Chondrocyte (in vitro differentiated cells): ENCODE measurements around the gene GSTT2. TPM values are rescaled to one million over a fixed set of nuclear protein-coding genes. Genes with fewer than 3 reads are reported as not detected.

Experiments
- DNase-seq: peaks from one replicate; pipeline ENCODE4 v3.0.0; 2021; ENCODE audit warnings: mixed read lengths, low spot score
- H3K27ac Mint-ChIP-seq: one replicate; pipeline ENCODE4 v1.8.0; 2021; ENCODE audit warnings: mild to moderate bottlenecking, moderate library complexity, mixed read lengths; ENCODE audit not compliant: unreplicated experiment
- H3K27me3 Mint-ChIP-seq: 2 replicates; pipeline ENCODE4 v1.8.0; 2021; ENCODE audit warnings: low read depth, mixed read lengths
- H3K36me3 Mint-ChIP-seq: 2 replicates; pipeline ENCODE4 v1.8.0; 2021; ENCODE audit warnings: low read depth, mixed read lengths
- H3K4me1 Mint-ChIP-seq: 2 replicates; pipeline ENCODE4 v1.8.0; 2021; ENCODE audit warnings: low read depth, mild to moderate bottlenecking, mixed read lengths
- H3K4me3 Mint-ChIP-seq: one replicate; pipeline ENCODE4 v1.8.0; 2021; ENCODE audit warnings: mild to moderate bottlenecking, moderate library complexity, mixed read lengths; ENCODE audit not compliant: unreplicated experiment
- H3K9me3 Mint-ChIP-seq: 2 replicates; pipeline ENCODE4 v1.8.0; 2021; ENCODE audit warnings: low read depth, mixed read lengths
- total RNA-seq: library from RNA; stranded (reverse); gene quantifications from 3 replicates; pipeline ENCODE4 v1.2.1, GENCODE V29; 2021
- TF ChIP-seq, protein P1 (sequence below): fragments of 200-600 bp; sonication (generic); IDR thresholded peaks from 2 replicates; pipeline ENCODE4 v1.5.0; 2021; ENCODE audit warnings: antibody characterized with exemption, mild to moderate bottlenecking, moderate library complexity

GSTT2 gene
- total RNA-seq, 1 donor from 2014 or later = not detected

DNA sequence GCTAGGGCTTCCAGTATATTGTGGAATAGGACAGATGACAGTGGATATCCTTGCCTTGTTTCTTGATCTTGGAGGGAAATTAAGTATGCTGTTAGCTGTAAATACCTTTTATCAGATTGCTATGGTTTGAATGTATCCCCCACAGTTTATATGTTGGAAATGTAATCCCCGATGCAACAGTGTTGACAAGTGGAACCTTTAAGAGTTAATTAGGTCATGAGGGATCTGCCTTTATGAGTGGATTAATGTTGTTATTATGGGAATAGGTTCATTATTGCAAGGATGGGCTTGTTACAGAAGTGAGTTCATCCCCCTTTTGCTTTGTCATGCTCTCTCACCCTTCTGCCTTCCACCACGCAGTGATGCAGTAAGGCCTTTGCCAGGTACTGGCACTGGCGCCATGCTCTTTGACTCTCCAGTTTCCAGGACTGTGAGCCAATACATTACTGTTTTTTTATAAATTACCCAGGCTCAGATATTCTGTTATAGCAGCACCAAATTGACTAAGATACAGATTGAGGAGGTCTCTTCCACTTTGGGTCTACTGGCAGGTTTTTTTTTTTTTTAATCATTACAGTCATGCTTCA, 47.5 kb downstream of the GSTT2 start:
- DNase-seq = no peak
- Mint-ChIP-seq H3K9me3 (peaks cover 3% of the 10 kb centered on the region), H3K27me3 (no peaks in the 10 kb centered on the region), H3K4me1 (peaks cover 4% of the 10 kb centered on the region), H3K4me3 (no peak overlapping the region), H3K36me3 (peaks cover 5% of the 10 kb centered on the region), H3K27ac (no peak overlapping the region)
- TF ChIP-seq, protein P1, sequence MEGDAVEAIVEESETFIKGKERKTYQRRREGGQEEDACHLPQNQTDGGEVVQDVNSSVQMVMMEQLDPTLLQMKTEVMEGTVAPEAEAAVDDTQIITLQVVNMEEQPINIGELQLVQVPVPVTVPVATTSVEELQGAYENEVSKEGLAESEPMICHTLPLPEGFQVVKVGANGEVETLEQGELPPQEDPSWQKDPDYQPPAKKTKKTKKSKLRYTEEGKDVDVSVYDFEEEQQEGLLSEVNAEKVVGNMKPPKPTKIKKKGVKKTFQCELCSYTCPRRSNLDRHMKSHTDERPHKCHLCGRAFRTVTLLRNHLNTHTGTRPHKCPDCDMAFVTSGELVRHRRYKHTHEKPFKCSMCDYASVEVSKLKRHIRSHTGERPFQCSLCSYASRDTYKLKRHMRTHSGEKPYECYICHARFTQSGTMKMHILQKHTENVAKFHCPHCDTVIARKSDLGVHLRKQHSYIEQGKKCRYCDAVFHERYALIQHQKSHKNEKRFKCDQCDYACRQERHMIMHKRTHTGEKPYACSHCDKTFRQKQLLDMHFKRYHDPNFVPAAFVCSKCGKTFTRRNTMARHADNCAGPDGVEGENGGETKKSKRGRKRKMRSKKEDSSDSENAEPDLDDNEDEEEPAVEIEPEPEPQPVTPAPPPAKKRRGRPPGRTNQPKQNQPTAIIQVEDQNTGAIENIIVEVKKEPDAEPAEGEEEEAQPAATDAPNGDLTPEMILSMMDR = no peak

DNA sequence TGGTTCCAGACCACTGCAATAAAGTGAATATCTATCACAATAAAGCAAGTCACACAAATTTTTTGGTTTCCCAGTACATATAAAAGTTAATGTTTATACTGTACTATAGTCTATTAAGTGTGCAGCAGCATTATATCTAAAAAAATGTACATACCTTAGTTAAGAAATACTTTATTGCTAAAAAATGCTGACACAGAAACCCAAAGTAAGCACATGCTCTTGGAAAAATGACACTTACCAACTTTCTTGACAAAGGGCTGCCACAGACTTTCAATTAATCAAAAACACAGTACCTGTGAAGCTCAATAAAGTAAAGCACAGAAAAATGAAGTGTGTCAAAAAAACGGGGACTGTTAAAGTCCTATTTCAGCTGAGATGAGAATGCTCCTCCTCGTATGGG, 48.1 kb downstream of the GSTT2 start:
- no peak overlapping the region for H3K27ac Mint-ChIP-seq
- TF ChIP-seq, protein P1 = no peak
- peaks cover 3% of the 10 kb centered on the region for H3K9me3 Mint-ChIP-seq
- peaks cover 4% of the 10 kb centered on the region for H3K4me1 Mint-ChIP-seq
- H3K36me3 Mint-ChIP-seq = peaks cover 5% of the 10 kb centered on the region
- no peaks in the 10 kb centered on the region for H3K27me3 Mint-ChIP-seq
- DNase-seq = no peak
- no peak overlapping the region for H3K4me3 Mint-ChIP-seq

DNA sequence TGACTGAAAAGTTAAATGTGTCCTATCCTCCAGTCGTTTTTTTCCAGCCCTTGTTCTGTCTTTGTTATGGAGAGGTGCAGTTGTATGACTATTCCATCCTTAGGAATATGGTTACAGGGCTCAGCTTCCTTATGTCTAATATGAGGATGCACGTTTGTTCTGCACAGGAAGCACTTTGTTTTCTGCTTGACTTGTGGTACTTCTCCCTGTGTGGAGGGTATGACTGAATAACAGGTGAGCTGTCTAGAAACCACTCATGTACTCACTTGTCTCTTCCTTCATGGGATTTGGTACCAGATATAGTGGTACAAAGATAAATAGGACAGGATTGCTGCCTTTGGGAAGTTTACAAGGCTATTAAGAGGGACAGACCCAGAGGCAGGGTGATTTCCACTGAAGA, 48.6 kb downstream of the GSTT2 start:
- Mint-ChIP-seq H3K27me3 (no peaks in the 10 kb centered on the region), H3K4me3 (no peak overlapping the region), H3K36me3 (peaks cover 5% of the 10 kb centered on the region), H3K9me3 (peaks cover 3% of the 10 kb centered on the region), H3K27ac (no peak overlapping the region), H3K4me1 (peaks cover 4% of the 10 kb centered on the region)
- no peak for DNase-seq
- TF ChIP-seq, protein P1 = no peak

DNA sequence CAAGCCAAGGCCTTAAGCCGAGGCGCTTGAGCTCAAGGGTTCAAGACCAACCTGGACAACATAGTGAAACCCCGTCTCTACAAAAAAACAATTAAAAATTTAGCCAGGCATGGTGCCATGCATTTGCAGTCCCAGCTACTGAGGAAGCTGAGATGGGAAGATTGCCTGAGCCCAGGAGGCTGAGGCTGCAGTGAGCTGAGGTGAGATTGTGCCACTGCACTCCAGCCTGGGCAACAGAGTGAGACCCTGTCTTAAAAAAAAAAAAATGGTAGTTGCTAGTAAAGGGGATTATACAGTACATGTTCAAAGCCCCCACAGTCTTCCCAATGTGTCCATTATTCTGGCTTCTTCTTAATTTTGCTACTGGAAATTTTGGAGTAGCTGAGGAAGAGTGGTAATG, 49.4 kb downstream of the GSTT2 start:
- Mint-ChIP-seq H3K27me3 (no peaks in the 10 kb centered on the region), H3K4me1 (peaks cover 4% of the 10 kb centered on the region), H3K4me3 (no peak overlapping the region), H3K36me3 (peaks cover 3% of the 10 kb centered on the region), H3K27ac (no peak overlapping the region), H3K9me3 (peaks cover 1% of the 10 kb centered on the region)
- DNase-seq = no peak
- TF ChIP-seq, protein P1 = no peak

DNA sequence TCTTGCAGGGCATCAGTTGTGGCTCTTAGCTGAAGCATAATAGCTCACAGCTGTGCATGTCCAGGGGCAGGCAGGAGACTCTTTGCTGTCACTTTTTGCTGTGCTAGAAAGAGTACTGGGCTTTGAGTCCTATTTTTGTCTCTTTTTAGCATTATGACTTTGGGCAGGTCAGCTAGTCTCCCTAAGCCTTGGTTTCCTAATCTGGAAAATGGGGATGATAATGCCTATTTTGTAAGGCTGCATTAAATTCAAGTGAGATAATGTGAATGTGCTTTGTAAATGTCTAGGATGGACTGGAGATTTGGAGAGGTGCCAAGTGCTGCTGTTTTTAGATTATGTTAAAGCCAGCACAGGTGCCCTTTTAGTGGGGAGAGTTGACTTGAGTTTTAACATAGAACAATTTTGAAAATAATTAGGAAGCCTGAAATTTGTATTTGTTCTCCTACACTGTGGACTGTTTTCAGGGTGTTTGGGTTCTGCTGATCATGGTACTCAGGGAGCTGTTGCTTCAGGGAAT, 50.3 kb downstream of the GSTT2 start:
- H3K27ac Mint-ChIP-seq = no peak overlapping the region
- H3K9me3 Mint-ChIP-seq = no peaks in the 10 kb centered on the region
- H3K4me3 Mint-ChIP-seq = no peak overlapping the region
- no peak for DNase-seq
- no peaks in the 10 kb centered on the region for H3K27me3 Mint-ChIP-seq
- TF ChIP-seq, protein P1 = no peak
- peaks cover 2% of the 10 kb centered on the region for H3K36me3 Mint-ChIP-seq
- H3K4me1 Mint-ChIP-seq = peaks cover 1% of the 10 kb centered on the region

Other genes starting within 250 kb of the GSTT2 start
- 11.9 to 12.8 TPM (median 12.1 TPM) in 3 replicates for gene ZNF70, start 229.0 kb upstream of the GSTT2 start, total RNA-seq
- not detected in 3 replicates for gene VPREB3, start 225.7 kb upstream of the GSTT2 start, total RNA-seq
- not detected in 3 replicates for gene C22orf15, start 217.1 kb upstream of the GSTT2 start, total RNA-seq
- gene CHCHD10, start 212.2 kb upstream of the GSTT2 start, total RNA-seq = 42.6 to 78.5 TPM (median 62.2 TPM) in 3 replicates
- gene MMP11, start 207.3 kb upstream of the GSTT2 start, total RNA-seq = 68.4 to 172 TPM (median 169 TPM) in 3 replicates
- gene SMARCB1, start 193.2 kb upstream of the GSTT2 start, total RNA-seq = 102 to 133 TPM (median 114 TPM) in 3 replicates
- 1.3 to 4.6 TPM (median 2.0 TPM) in 3 replicates for gene DERL3, start 141.1 kb upstream of the GSTT2 start, total RNA-seq
- 14.5 to 14.9 TPM (median 14.8 TPM) in 3 replicates for gene SLC2A11, start 122.3 kb upstream of the GSTT2 start, total RNA-seq
- gene MIF, start 85.8 kb upstream of the GSTT2 start, total RNA-seq = 466 to 518 TPM (median 502 TPM) in 3 replicates
- 1.8 to 2.9 TPM in 2 of 3 replicates, not detected in the other for gene GSTT2B, start 18.9 kb upstream of the GSTT2 start, total RNA-seq
- gene DDTL, start 13.2 kb upstream of the GSTT2 start, total RNA-seq = not detected in 3 replicates
- gene DDT, start 5.7 kb upstream of the GSTT2 start, total RNA-seq = 93.1 to 102 TPM (median 101 TPM) in 3 replicates
- gene GSTT4, start 25.3 kb downstream of the GSTT2 start, total RNA-seq = not detected in 3 replicates
- 38.5 to 43.7 TPM (median 43.0 TPM) in 3 replicates for gene CABIN1, start 31.2 kb downstream of the GSTT2 start, total RNA-seq
- 0.34 to 1.00 TPM (median 0.65 TPM) in 3 replicates for gene SUSD2, start 201.4 kb downstream of the GSTT2 start, total RNA-seq